HepG2 (cell line): ENCODE results near the gene YBX2. TPM values are rescaled to one million over a fixed set of nuclear protein-coding genes. Genes with fewer than 3 reads are reported as not detected.

Source experiments
- ATF7-NPFF ChIP-seq: sonication (generic); formaldehyde crosslinking; IDR thresholded peaks from 2 replicates; pipeline ENCODE4 v1.8.1; 2023; ENCODE audit warnings: mild to moderate bottlenecking, low read depth, missing genetic modification reagents, moderate library complexity
- CEBPG ChIP-seq: IDR thresholded peaks from 2 replicates; pipeline ENCODE4 v1.6.1; 2016
- GABPB1 ChIP-seq: IDR thresholded peaks from 2 replicates; pipeline ENCODE4 v1.6.1; 2016; ENCODE audit warnings: mild to moderate bottlenecking, missing genetic modification reagents, moderate library complexity, missing compliant biosample characterization
- HNRNPLL ChIP-seq: fragments of 200-400 bp; formaldehyde crosslinking; IDR thresholded peaks from 2 replicates; pipeline ENCODE4 v1.6.1; 2017; ENCODE audit warnings: mild to moderate bottlenecking, low read depth, low read length; ENCODE audit not compliant: poor library complexity, severe bottlenecking
- KLF6 ChIP-seq: IDR thresholded peaks from 2 replicates; pipeline ENCODE4 v1.8.0; 2016; ENCODE audit warnings: missing biosample characterization, missing genetic modification reagents
- NFRKB ChIP-seq: fragments of 450-650 bp; IDR thresholded peaks from 2 replicates; pipeline ENCODE4 v1.6.1; 2017
- RBM22 ChIP-seq: fragments of 200-400 bp; formaldehyde crosslinking; optimal IDR thresholded peaks from 2 replicates; pipeline ENCODE3; 2017; ENCODE audit warnings: mild to moderate bottlenecking, low read length, moderate library complexity
- SRF ChIP-seq: IDR thresholded peaks from 2 replicates; pipeline ENCODE4 v1.6.1; 2011; ENCODE audit warnings: mild to moderate bottlenecking, low read depth, low read length, moderate library complexity
- ZFP91 ChIP-seq: sonication (generic); formaldehyde crosslinking; IDR thresholded peaks from 2 replicates; pipeline ENCODE4 v1.9.0; 2022; ENCODE audit warnings: missing genetic modification reagents, mild to moderate bottlenecking, borderline replicate concordance
- ZNF337 ChIP-seq: sonication (generic); formaldehyde crosslinking; IDR thresholded peaks from 2 replicates; pipeline ENCODE4 v1.5.1; 2020; ENCODE audit warnings: missing genetic modification reagents, low read depth, mild to moderate bottlenecking, borderline replicate concordance
- ZNF431 ChIP-seq: sonication (generic); formaldehyde crosslinking; IDR thresholded peaks from 2 replicates; pipeline ENCODE4 v1.9.0; 2022; ENCODE audit warnings: missing genetic modification reagents, low read depth, mild to moderate bottlenecking, borderline replicate concordance
- ZNF441 ChIP-seq: sonication (generic); formaldehyde crosslinking; IDR thresholded peaks from 2 replicates; pipeline ENCODE4 v1.7.0; 2021; ENCODE audit warnings: missing genetic modification reagents, borderline replicate concordance
- ZNF563 ChIP-seq: sonication (generic); formaldehyde crosslinking; IDR thresholded peaks from 2 replicates; pipeline ENCODE4 v1.8.0; 2022; ENCODE audit warnings: mild to moderate bottlenecking, moderate library complexity, missing genetic modification reagents
- ZNF678 ChIP-seq: sonication (generic); formaldehyde crosslinking; IDR thresholded peaks from 2 replicates; pipeline ENCODE4 v1.4.0; 2020; ENCODE audit warnings: mild to moderate bottlenecking, missing genetic modification reagents
- ZNF879 ChIP-seq: sonication (generic); formaldehyde crosslinking; IDR thresholded peaks from 2 replicates; pipeline ENCODE4 v1.8.1; 2023; ENCODE audit warnings: missing genetic modification reagents
- polyA plus RNA-seq, 8 experiments: library from polyadenylated mRNA; depleted of rRNA in 3 of 8; stranded (reverse) in 7 of 8; unstranded in 1 of 8; fragments of >200 nt; fragmentation: Illumina TruSeq in 4 of 8; extraction: Trizol in 4 of 8; gene quantifications; 2 replicates each; pipeline versions ENCODE4 v1.2.1 to v1.2.3, GENCODE V29; 2011 to 2016; ENCODE audit warnings: low read depth in 4 of 8, missing spikeins in 1 of 8, mixed read lengths in 1 of 8; ENCODE audit not compliant: insufficient read depth in 1 of 8
- total RNA-seq, 5 experiments: library from RNA; depleted of rRNA; stranded (reverse); fragments of >200 nt; fragmentation: Illumina TruSeq; extraction: Trizol; gene quantifications; 2 replicates each; pipeline ENCODE4 v1.2.3, GENCODE V29; 2016; ENCODE audit warnings: low read depth in 1 of 5
- TF ChIP-seq, protein P1 (sequence below): sonication (generic); formaldehyde crosslinking; IDR thresholded peaks from 2 replicates; pipeline ENCODE4 v1.5.0; 2020; ENCODE audit warnings: mild to moderate bottlenecking, missing genetic modification reagents, borderline replicate concordance
- TF ChIP-seq, protein P2 (sequence below): sonication (generic); formaldehyde crosslinking; IDR thresholded peaks from 2 replicates; pipeline ENCODE4 v1.4.0; 2020; ENCODE audit warnings: missing genetic modification reagents, borderline replicate concordance

YBX2 gene
- total and polyA plus RNA-seq, 2 of the 13 experiments (the other 11 are each of a cell fraction or from before 2014, with no cell fraction given): 0.12 to 0.22 TPM

DNA sequence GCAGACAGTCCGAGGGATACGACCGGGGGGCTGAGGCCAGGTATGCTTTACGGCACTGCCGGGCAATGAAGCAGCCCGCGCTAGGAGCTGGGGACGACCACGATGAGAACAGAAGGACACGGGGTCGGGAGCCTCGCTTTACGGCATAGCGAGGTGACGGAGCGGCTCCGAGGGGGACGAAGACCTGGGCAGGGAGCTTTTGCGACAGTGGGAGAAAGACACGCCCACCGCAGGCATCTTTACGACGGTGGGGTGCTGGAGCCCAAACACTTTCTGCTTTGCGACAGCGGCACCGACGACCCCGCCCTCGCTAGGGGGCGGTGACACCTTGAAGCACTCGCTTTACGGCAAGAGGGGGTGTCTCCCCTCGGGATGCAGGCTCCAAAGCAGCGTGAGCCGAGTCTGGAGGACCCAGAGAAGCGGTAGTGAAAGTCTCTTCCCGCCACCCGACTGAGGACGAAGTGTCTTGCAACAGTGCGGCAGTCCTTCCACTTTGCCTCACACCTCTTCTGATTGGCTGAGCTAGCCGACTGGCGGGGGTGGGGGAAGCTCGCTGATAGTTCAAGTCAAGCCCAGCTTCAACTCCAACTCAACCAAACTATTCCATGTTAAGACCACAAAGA is 35.0 kb upstream of the YBX2 start (continued):
- TF ChIP-seq ZFP91 (CRISPR knock-in tag): peak; percentile 27; the same call in 1 of the 2 replicates
- 0 out of 2 replicates have a peak, but pooled peaks have one; percentile 39 for TF ChIP-seq KLF6 (CRISPR knock-in tag)
- TF ChIP-seq ATF7-NPFF: peak; percentile 32; the same call in 1 of the 2 replicates
- peak; percentile 51 for TF ChIP-seq CEBPG (CRISPR knock-in tag)
- TF ChIP-seq HNRNPLL: peak; percentile 89
- no peak for TF ChIP-seq NFRKB
- no peak for TF ChIP-seq ZNF431 (CRISPR knock-in tag)
- TF ChIP-seq ZNF337: 0 out of 2 replicates have a peak, but pooled peaks have one; percentile 6
- peak; percentile 86; the same call in 1 of the 2 replicates for TF ChIP-seq ZNF678 (CRISPR knock-in tag)
- TF ChIP-seq RBM22: no peak
- no peak for TF ChIP-seq ZNF563 (CRISPR knock-in tag)
- peak; percentile 73; the same call in 1 of the 2 replicates for TF ChIP-seq ZNF879 (CRISPR knock-in tag)
- TF ChIP-seq ZNF441 (CRISPR knock-in tag): peak; percentile 19; the same call in 1 of the 2 replicates
- TF ChIP-seq SRF: no peak
- TF ChIP-seq GABPB1: peak; percentile 88
- TF ChIP-seq, protein P1, sequence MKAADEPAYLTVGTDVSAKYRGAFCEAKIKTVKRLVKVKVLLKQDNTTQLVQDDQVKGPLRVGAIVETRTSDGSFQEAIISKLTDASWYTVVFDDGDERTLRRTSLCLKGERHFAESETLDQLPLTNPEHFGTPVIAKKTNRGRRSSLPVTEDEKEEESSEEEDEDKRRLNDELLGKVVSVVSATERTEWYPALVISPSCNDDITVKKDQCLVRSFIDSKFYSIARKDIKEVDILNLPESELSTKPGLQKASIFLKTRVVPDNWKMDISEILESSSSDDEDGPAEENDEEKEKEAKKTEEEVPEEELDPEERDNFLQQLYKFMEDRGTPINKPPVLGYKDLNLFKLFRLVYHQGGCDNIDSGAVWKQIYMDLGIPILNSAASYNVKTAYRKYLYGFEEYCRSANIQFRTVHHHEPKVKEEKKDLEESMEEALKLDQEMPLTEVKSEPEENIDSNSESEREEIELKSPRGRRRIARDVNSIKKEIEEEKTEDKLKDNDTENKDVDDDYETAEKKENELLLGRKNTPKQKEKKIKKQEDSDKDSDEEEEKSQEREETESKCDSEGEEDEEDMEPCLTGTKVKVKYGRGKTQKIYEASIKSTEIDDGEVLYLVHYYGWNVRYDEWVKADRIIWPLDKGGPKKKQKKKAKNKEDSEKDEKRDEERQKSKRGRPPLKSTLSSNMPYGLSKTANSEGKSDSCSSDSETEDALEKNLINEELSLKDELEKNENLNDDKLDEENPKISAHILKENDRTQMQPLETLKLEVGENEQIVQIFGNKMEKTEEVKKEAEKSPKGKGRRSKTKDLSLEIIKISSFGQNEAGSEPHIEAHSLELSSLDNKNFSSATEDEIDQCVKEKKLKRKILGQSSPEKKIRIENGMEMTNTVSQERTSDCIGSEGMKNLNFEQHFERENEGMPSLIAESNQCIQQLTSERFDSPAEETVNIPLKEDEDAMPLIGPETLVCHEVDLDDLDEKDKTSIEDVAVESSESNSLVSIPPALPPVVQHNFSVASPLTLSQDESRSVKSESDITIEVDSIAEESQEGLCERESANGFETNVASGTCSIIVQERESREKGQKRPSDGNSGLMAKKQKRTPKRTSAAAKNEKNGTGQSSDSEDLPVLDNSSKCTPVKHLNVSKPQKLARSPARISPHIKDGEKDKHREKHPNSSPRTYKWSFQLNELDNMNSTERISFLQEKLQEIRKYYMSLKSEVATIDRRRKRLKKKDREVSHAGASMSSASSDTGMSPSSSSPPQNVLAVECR (CRISPR knock-in tag): peak; percentile 83; the same call in 1 of the 2 replicates
- TF ChIP-seq, protein P2, sequence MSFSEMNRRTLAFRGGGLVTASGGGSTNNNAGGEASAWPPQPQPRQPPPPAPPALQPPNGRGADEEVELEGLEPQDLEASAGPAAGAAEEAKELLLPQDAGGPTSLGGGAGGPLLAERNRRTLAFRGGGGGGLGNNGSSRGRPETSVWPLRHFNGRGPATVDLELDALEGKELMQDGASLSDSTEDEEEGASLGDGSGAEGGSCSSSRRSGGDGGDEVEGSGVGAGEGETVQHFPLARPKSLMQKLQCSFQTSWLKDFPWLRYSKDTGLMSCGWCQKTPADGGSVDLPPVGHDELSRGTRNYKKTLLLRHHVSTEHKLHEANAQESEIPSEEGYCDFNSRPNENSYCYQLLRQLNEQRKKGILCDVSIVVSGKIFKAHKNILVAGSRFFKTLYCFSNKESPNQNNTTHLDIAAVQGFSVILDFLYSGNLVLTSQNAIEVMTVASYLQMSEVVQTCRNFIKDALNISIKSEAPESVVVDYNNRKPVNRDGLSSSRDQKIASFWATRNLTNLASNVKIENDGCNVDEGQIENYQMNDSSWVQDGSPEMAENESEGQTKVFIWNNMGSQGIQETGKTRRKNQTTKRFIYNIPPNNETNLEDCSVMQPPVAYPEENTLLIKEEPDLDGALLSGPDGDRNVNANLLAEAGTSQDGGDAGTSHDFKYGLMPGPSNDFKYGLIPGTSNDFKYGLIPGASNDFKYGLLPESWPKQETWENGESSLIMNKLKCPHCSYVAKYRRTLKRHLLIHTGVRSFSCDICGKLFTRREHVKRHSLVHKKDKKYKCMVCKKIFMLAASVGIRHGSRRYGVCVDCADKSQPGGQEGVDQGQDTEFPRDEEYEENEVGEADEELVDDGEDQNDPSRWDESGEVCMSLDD (CRISPR knock-in tag): peak; percentile 51; the same call in 1 of the 2 replicates
